Colonic mucosa (tissue), 4 donors: ENCODE data around the gene MTMR12. TPM values are rescaled to one million over a fixed set of nuclear protein-coding genes. Genes with fewer than 3 reads are reported as not detected.

Source experiments
- DNase-seq: peaks from one replicate; pipeline ENCODE4 v3.0.0-alpha.2; 2020
- H3K27ac ChIP-seq: fragments of 200-600 bp; one replicate; pipeline ENCODE4 v1.8.0; 2021
- H3K27me3 ChIP-seq: fragments of 200-600 bp; one replicate; pipeline ENCODE4 v1.8.0; 2021
- H3K36me3 ChIP-seq: fragments of 200-600 bp; one replicate; pipeline ENCODE4 v1.8.0; 2021
- H3K4me1 ChIP-seq: fragments of 200-600 bp; one replicate; pipeline ENCODE4 v1.8.0; 2021; ENCODE audit warnings: mild to moderate bottlenecking
- H3K4me3 ChIP-seq: fragments of 200-600 bp; one replicate; pipeline ENCODE4 v1.8.0; 2021
- H3K9ac ChIP-seq, 2 donors: one replicate each; pipeline ENCODE4 v1.7.0; 2013; ENCODE audit warnings: control low read depth in 2 of 2, low read depth in 2 of 2, low read length in 2 of 2
- H3K9me3 ChIP-seq: fragments of 200-600 bp; one replicate; pipeline ENCODE4 v1.8.0; 2021
- CTCF ChIP-seq: fragments of 200-600 bp; IDR thresholded peaks from one replicate; pipeline ENCODE4 v1.8.0; 2022; ENCODE audit warnings: antibody characterized with exemption, mild to moderate bottlenecking
- intact Hi-C: fragments of 100-400 bp; cut with DNase I; formaldehyde crosslinking; loops from one replicate; pipeline ENCODE4 v1.14.1; 2022
- total RNA-seq, 2 donors: library from RNA; stranded (reverse); fragmentation: NEBNext Ultra II Directional in 1 of 2; extraction: Animal tissue kit (Norgen Biotek cat#: 25700) in 1 of 2; gene quantifications; one replicate each; pipeline ENCODE4 v1.2.1, GENCODE V29; 2021
- donor health status: healthy.
- donor health status: DM: no; HTN: no; CAD: no.
- donor health status: DM: no; HTN: no; CAD: no.

MTMR12 gene
- total RNA-seq, 2 donors from 2014 or later, result 23.2 to 23.8 TPM

- no peaks in the 10 kb centered on the region for H3K27me3 ChIP-seq
- TF ChIP-seq CTCF, result no peak
- H3K4me1 ChIP-seq, result no peaks in the 10 kb centered on the region
- no peak overlapping the region for H3K4me3 ChIP-seq
- no peak overlapping the region for H3K9ac ChIP-seq
- intact Hi-C loops, result no loop called here
- DNase-seq, result no peak
- H3K9me3 ChIP-seq, result no peaks in the 10 kb centered on the region
- H3K27ac ChIP-seq, result no peak overlapping the region
- no peaks in the 10 kb centered on the region for H3K36me3 ChIP-seq
These were observed 130.2 kb downstream of the MTMR12 start for GRCh38 chr5:32182463-32183063.

Other genes starting within 250 kb of the MTMR12 start
- gene GOLPH3, start 138.6 kb downstream of the MTMR12 start, total RNA-seq, result 100 to 1,000 TPM; 128 to 130 TPM
- gene ZFR, start 131.8 kb upstream of the MTMR12 start, total RNA-seq, result 10 to 100 TPM; 45.0 to 51.8 TPM